AG10803 (cell line): Measurements from ENCODE around the gene KMT2E.

Source experiments
- DNase-seq: peaks from one replicate; pipeline ENCODE4 v3.0.0; 2010; ENCODE audit warnings: low read depth
- H3K4me3 ChIP-seq: 2 replicates; pipeline ENCODE4 v1.5.1; 2011; ENCODE audit warnings: mild to moderate bottlenecking, low read length, control low read depth
- CTCF ChIP-seq: conservative IDR thresholded peaks from 2 replicates; pipeline ENCODE4 v1.5.1; 2011; ENCODE audit warnings: mild to moderate bottlenecking, low read length, control low read depth, inconsistent platforms

The KMT2E gene

DNA sequence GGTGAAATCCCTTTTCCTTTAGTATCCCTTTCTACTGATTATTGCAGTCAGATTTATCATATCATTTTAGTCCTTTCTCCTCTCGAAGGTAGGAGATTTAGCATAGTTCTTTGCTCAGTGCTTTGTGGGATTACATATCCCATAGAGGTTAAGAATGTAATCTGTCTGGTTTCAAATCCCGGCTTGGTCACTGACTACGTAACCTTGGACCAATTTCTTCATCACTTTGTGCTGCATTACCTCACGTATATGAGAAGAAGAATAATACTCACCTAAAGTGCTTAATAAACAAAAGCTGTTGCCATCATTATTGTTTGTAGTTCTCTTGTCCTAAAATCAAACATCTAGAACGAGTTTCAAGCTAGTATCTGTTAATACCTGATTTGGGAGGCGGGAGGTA lies 74.0 kb downstream of the KMT2E start:
- no peak for DNase-seq
- TF ChIP-seq CTCF, result no peak
- H3K4me3 ChIP-seq, result no peak overlapping the region

- no peak for TF ChIP-seq CTCF
- no peak for DNase-seq
- H3K4me3 ChIP-seq, result no peak overlapping the region
Observed at GRCh38 chr7:105088456-105088855, 74.5 kb downstream of the KMT2E start.

DNA sequence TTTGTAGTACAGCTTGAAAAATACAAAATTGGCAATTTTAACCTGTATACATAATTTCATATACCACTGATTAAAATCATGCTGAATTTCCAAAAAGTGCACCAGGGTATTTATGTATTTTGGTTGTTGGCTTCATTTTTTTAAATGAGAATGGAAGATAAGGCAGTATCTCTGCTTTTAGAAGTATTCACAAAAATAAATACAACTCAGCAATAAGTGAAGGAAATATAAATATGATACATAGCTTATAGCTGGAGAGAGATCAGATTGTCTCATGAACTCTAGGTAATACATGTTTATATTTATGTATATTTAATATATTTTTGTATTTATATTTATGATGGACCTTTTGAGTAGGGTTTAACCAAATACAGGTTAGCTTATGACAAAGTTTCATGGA lies 81.0 kb downstream of the KMT2E start:
- H3K4me3 ChIP-seq, result no peak overlapping the region
- no peak for TF ChIP-seq CTCF
- DNase-seq, result no peak

GRCh38 chr7:105096306-105096705 lies 82.3 kb downstream of the KMT2E start:
- DNase-seq, result no peak
- no peak overlapping the region for H3K4me3 ChIP-seq
- TF ChIP-seq CTCF, result no peak

DNA sequence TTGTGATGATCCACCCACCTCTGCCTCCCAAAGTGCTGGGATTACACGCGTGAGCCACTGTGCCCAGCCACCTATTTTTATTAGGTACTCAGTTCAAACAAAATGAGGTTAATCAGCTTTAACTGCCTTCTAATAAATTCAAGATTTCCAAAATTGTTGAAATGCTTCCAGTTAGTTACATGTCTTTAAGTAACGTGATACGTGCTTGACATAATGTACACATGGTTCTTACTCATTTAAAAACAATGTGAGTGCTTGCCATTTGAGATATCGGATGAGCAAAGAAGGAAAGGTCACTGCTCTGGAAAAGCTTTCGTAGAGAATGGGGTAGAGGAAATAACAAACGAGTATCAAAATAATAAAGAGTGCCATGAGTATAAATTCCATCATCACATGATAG lies 83.6 kb downstream of the KMT2E start:
- no peak overlapping the region for H3K4me3 ChIP-seq
- no peak for TF ChIP-seq CTCF
- DNase-seq, result peak; percentile 71

GRCh38 chr7:105098863-105099515 lies 85.0 kb downstream of the KMT2E start:
- no peak overlapping the region for H3K4me3 ChIP-seq
- no peak for TF ChIP-seq CTCF
- DNase-seq, result no peak

- no peak for TF ChIP-seq CTCF
- no peak for DNase-seq
- no peak overlapping the region for H3K4me3 ChIP-seq
Observed at GRCh38 chr7:105101864-105102263, 87.9 kb downstream of the KMT2E start.
